H9 (cell line): ENCODE measurements around the gene PISD. TPM values are rescaled to one million over a fixed set of nuclear protein-coding genes. Genes with fewer than 3 reads are reported as not detected.

Source experiments
- DNase-seq: peaks from one replicate; pipeline ENCODE4 v3.0.0-alpha.2; 2017
- H2AFZ ChIP-seq: one replicate; pipeline ENCODE4 v1.6.1; 2013; ENCODE audit warnings: mild to moderate bottlenecking, low read length, control low read depth, moderate library complexity
- H2AK5ac ChIP-seq: 2 replicates; pipeline ENCODE4 v1.6.1; 2013; ENCODE audit warnings: low read length, control low read depth, mixed read lengths; ENCODE audit not compliant: insufficient read length
- H2BK120ac ChIP-seq: one replicate; pipeline ENCODE4 v1.6.1; 2013; ENCODE audit warnings: low read depth, mild to moderate bottlenecking, low read length, control low read depth, inconsistent platforms; ENCODE audit not compliant: poor library complexity, severe bottlenecking
- H2BK12ac ChIP-seq: 2 replicates; pipeline ENCODE4 v1.6.1; 2013; ENCODE audit warnings: low read length, control low read depth, mixed read lengths, low read depth; ENCODE audit not compliant: insufficient read length
- H2BK15ac ChIP-seq: 2 replicates; pipeline ENCODE4 v1.6.1; 2013; ENCODE audit warnings: low read depth, low read length, control low read depth
- H2BK20ac ChIP-seq: one replicate; pipeline ENCODE4 v1.6.1; 2013; ENCODE audit warnings: low read depth, mild to moderate bottlenecking, low read length, control low read depth, inconsistent platforms; ENCODE audit not compliant: poor library complexity, severe bottlenecking
- H2BK5ac ChIP-seq: 2 replicates; pipeline ENCODE4 v1.6.1; 2013; ENCODE audit warnings: low read length, control low read depth, mixed read lengths; ENCODE audit not compliant: insufficient read length
- H3K14ac ChIP-seq: 2 replicates; pipeline ENCODE4 v1.6.1; 2013; ENCODE audit warnings: low read length, control low read depth; ENCODE audit not compliant: insufficient read depth
- H3K18ac ChIP-seq: 2 replicates; pipeline ENCODE4 v1.6.1; 2013; ENCODE audit warnings: low read depth, mild to moderate bottlenecking, mixed read lengths, low read length, control low read depth; ENCODE audit not compliant: insufficient read length
- H3K23ac ChIP-seq: 2 replicates; pipeline ENCODE4 v1.6.1; 2013; ENCODE audit warnings: low read length, control low read depth, mixed read lengths, low read depth; ENCODE audit not compliant: insufficient read length
- H3K23me2 ChIP-seq: 2 replicates; pipeline ENCODE4 v1.6.1; 2013; ENCODE audit warnings: low read depth, mild to moderate bottlenecking, mixed read lengths, low read length, control low read depth; ENCODE audit not compliant: insufficient read length, poor library complexity, severe bottlenecking
- H3K27ac ChIP-seq: 2 replicates; pipeline ENCODE4 v1.5.1; 2013; ENCODE audit warnings: low read length, control low read depth, mixed read lengths, low read depth; ENCODE audit not compliant: insufficient read length
- H3K27me3 ChIP-seq: 2 replicates; pipeline ENCODE4 v1.6.1; 2013; ENCODE audit warnings: low read length, control low read depth, inconsistent platforms; ENCODE audit not compliant: insufficient read depth
- H3K4ac ChIP-seq: 2 replicates; pipeline ENCODE4 v1.6.1; 2013; ENCODE audit warnings: low read depth, mild to moderate bottlenecking, control low read depth, inconsistent platforms, low read length, moderate library complexity
- H3K4me1 ChIP-seq: 2 replicates; pipeline ENCODE4 v1.6.1; 2013; ENCODE audit warnings: low read length, control low read depth, inconsistent platforms; ENCODE audit not compliant: insufficient read depth
- H3K4me2 ChIP-seq: 2 replicates; pipeline ENCODE4 v1.6.1; 2013; ENCODE audit warnings: low read length, control low read depth, mixed read lengths; ENCODE audit not compliant: insufficient read length, insufficient read depth
- H3K56ac ChIP-seq: 2 replicates; pipeline ENCODE4 v1.6.1; 2013; ENCODE audit warnings: low read depth, mild to moderate bottlenecking, mixed read lengths, low read length, control low read depth; ENCODE audit not compliant: insufficient read length
- H3K79me1 ChIP-seq: 2 replicates; pipeline ENCODE4 v1.6.1; 2013; ENCODE audit warnings: low read depth, mild to moderate bottlenecking, moderate library complexity, low read length, control low read depth, inconsistent platforms; ENCODE audit not compliant: insufficient read depth, poor library complexity, severe bottlenecking
- H3K79me2 ChIP-seq: 2 replicates; pipeline ENCODE4 v1.6.1; 2013; ENCODE audit warnings: low read length, control low read depth, inconsistent platforms; ENCODE audit not compliant: insufficient read depth
- H3K9ac ChIP-seq: 2 replicates; pipeline ENCODE4 v1.6.1; 2013; ENCODE audit warnings: low read length, control low read depth, mixed read lengths; ENCODE audit not compliant: insufficient read length; ENCODE audit errors: extremely low read depth
- H3K9me3 ChIP-seq: one replicate; pipeline ENCODE4 v1.6.1; 2013; ENCODE audit warnings: low read depth, low read length, inconsistent platforms; ENCODE audit not compliant: control insufficient read depth
- H3T11ph ChIP-seq: one replicate; pipeline ENCODE4 v1.6.1; 2013; ENCODE audit warnings: mild to moderate bottlenecking, low read length, control low read depth, inconsistent platforms
- H4K20me1 ChIP-seq: one replicate; pipeline ENCODE4 v1.6.1; 2013; ENCODE audit not compliant: control insufficient read depth, insufficient read length, insufficient read depth
- H4K5ac ChIP-seq: 2 replicates; pipeline ENCODE4 v1.6.1; 2013; ENCODE audit warnings: low read depth, mild to moderate bottlenecking, mixed read lengths, low read length, control low read depth; ENCODE audit not compliant: insufficient read length
- H4K8ac ChIP-seq: replicated peaks from 2 replicates; pipeline ENCODE4 v1.6.1; 2013; ENCODE audit warnings: low read length, control low read depth, mixed read lengths, low read depth; ENCODE audit not compliant: insufficient read length
- H4K91ac ChIP-seq: 2 replicates; pipeline ENCODE4 v1.6.1; 2013; ENCODE audit warnings: low read depth, mild to moderate bottlenecking, moderate library complexity, mixed read lengths, low read length, control low read depth; ENCODE audit not compliant: insufficient read length
- H3K27ac Mint-ChIP-seq, 3 experiments: 2 replicates in 2 of 3; 3 replicates in 1 of 3; pipeline ENCODE4 v1.8.0; 2020 to 2021; ENCODE audit warnings: mixed read lengths in 3 of 3, mild to moderate bottlenecking in 1 of 3, moderate library complexity in 1 of 3
- H3K27me3 Mint-ChIP-seq: 2 replicates; pipeline ENCODE4 v1.8.0; 2021; ENCODE audit warnings: low read depth, mild to moderate bottlenecking, moderate library complexity, mixed read lengths
- H3K36me3 Mint-ChIP-seq, 3 experiments: 2 replicates in 2 of 3; 3 replicates in 1 of 3; pipeline ENCODE4 v1.8.0; 2020 to 2021; ENCODE audit warnings: low read depth in 3 of 3, mixed read lengths in 3 of 3; ENCODE audit not compliant: insufficient read depth in 1 of 3
- H3K4me1 Mint-ChIP-seq, 2 experiments: 2 replicates each; pipeline ENCODE4 v1.8.0; 2020; ENCODE audit warnings: mixed read lengths in 2 of 2
- H3K4me3 Mint-ChIP-seq, 2 experiments: 2 replicates in 1 of 2; 3 replicates in 1 of 2; pipeline ENCODE4 v1.8.0; 2020 to 2021; ENCODE audit warnings: mild to moderate bottlenecking in 2 of 2, mixed read lengths in 2 of 2, moderate library complexity in 1 of 2
- H3K9me3 Mint-ChIP-seq, 2 experiments: 2 replicates in 1 of 2; 3 replicates in 1 of 2; pipeline ENCODE4 v1.8.0; 2020; ENCODE audit warnings: mild to moderate bottlenecking in 2 of 2, mixed read lengths in 2 of 2, moderate library complexity in 1 of 2
- CTCF ChIP-seq: fragments of 200-600 bp; sonication (generic); conservative IDR thresholded peaks from 3 replicates; pipeline ENCODE4 v1.8.0; 2021; ENCODE audit warnings: antibody characterized with exemption, mild to moderate bottlenecking
- WGBS: extraction: QIAGEN DNeasy Blood & Tissue Kit; methylation state at CpG from one replicate; pipeline ENCODE4 v1.1.7; 2013; ENCODE audit warnings: missing lambda C conversion rate, low lambda C conversion rate, mixed read lengths; ENCODE audit not compliant: insufficient read length; ENCODE audit errors: extremely low coverage; 5-methylcytosine and 5-hydroxymethylcytosine counted together
- total RNA-seq: library from RNA; stranded (reverse); gene quantifications from 2 replicates; pipeline ENCODE4 v1.2.1, GENCODE V29; 2021

Gene PISD
- total RNA-seq, 1 experiment from 2014 or later: 62.0 TPM

GRCh38 chr22:31653944-31654343 is 8.1 kb downstream of the PISD start:
- H4K20me1 ChIP-seq: no peaks in the 10 kb centered on the region

More at GRCh38 chr22:31653944-31654343, 8.1 kb downstream of the PISD start:
- no peak overlapping the region for H2BK12ac ChIP-seq
- no peak for DNase-seq
- no peak overlapping the region for H2BK5ac ChIP-seq
- no peak for TF ChIP-seq CTCF
- H3K4me1 ChIP-seq: no peaks in the 10 kb centered on the region
- Mint-ChIP-seq H3K4me3 (no peak overlapping the region), H3K27ac (peak overlapping the region in 2 of 3 experiments; percentile 30 to 53; a peak in 5 of 7 replicates), H3K9me3 (no peaks in the 10 kb centered on the region), H3K4me1 (peaks cover 1 to 6% of the 10 kb centered on the region in 2 experiments; a peak in 3 of 4 replicates), H3K27me3 (no peaks in the 10 kb centered on the region), H3K36me3 (peaks cover 4 to 14% (median 11%) of the 10 kb centered on the region in 3 experiments; a peak in 5 of 7 replicates)
- H3K9me3 ChIP-seq: no peaks in the 10 kb centered on the region
- H3K27me3 ChIP-seq: no peaks in the 10 kb centered on the region
- H3K4me2 ChIP-seq: no peak overlapping the region
- H3K27ac ChIP-seq: no peak overlapping the region
- no peak overlapping the region for H2BK15ac ChIP-seq
- no peak overlapping the region for H3K56ac ChIP-seq
- no peak overlapping the region for H4K5ac ChIP-seq
- H2AK5ac ChIP-seq: no peak overlapping the region
- H3K23ac ChIP-seq: no peak overlapping the region
- H3K79me2 ChIP-seq: peaks cover 7% of the 10 kb centered on the region; the same call in 1 of the 2 replicates
- H2AFZ ChIP-seq: no peak overlapping the region
- no peak overlapping the region for H3K9ac ChIP-seq
- H3K18ac ChIP-seq: no peak overlapping the region
- H3K14ac ChIP-seq: no peak overlapping the region
- no peak overlapping the region for H2BK20ac ChIP-seq
- peaks cover 6% of the 10 kb centered on the region for H3K79me1 ChIP-seq
- no CpG with 5 or more reads among the region's 2 CpGs for WGBS
- H3K4ac ChIP-seq: no peak overlapping the region
- H2BK120ac ChIP-seq: no peak overlapping the region
- no peak overlapping the region for H3T11ph ChIP-seq
- H3K23me2 ChIP-seq: no peaks in the 10 kb centered on the region
- no peak overlapping the region for H4K8ac ChIP-seq
- H4K91ac ChIP-seq: no peak overlapping the region
